ENCODE results near the gene MAGEA11.

The MAGEA11 gene

DNA sequence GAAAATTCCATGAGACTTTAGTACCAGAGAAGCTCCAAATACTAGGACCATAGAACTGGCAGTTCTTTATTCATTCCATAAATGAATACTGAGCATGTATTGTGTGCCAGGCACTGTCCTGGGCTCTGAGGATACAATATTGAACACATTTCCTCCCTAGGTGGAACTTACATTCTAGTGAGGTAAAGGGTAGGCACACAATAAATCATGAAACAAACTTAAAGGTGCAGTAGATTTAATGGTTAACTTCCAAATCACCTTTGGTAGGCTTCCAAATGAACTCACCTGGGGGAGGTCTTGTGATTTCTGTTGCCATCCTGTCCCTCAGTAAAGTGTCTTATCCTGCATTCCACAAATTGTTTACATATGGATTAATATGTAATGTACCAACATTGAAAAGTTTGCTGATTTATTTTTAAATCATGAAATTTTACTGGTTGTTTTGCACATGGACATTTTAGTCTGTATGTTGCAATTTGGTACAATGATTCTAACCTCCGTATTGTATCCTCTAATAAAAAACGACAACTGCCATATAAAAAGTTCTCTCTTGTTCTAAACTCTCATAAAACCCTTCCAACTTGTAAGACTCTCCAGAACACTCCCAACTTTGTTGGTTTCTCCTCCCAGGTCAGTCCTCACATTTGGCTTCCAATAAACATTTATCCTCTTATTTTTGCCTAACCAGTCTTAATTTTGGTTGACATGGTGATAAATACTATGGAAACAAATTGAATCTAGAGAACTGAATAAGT lies 4.5 kb upstream of the MAGEA11 start:
- TF ChIP-seq, protein P1, sequence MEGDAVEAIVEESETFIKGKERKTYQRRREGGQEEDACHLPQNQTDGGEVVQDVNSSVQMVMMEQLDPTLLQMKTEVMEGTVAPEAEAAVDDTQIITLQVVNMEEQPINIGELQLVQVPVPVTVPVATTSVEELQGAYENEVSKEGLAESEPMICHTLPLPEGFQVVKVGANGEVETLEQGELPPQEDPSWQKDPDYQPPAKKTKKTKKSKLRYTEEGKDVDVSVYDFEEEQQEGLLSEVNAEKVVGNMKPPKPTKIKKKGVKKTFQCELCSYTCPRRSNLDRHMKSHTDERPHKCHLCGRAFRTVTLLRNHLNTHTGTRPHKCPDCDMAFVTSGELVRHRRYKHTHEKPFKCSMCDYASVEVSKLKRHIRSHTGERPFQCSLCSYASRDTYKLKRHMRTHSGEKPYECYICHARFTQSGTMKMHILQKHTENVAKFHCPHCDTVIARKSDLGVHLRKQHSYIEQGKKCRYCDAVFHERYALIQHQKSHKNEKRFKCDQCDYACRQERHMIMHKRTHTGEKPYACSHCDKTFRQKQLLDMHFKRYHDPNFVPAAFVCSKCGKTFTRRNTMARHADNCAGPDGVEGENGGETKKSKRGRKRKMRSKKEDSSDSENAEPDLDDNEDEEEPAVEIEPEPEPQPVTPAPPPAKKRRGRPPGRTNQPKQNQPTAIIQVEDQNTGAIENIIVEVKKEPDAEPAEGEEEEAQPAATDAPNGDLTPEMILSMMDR (conservative IDR thresholded peaks at IDR 0.05; ENCODE audit: control insufficient read depth, insufficient read depth, low read depth, low read length): no peak
- no peak for DNase-seq (ENCODE audit: low read depth)
- H3K4me3 ChIP-seq (ENCODE audit: control insufficient read depth, low read depth, low read length): no peak overlapping the region

DNA sequence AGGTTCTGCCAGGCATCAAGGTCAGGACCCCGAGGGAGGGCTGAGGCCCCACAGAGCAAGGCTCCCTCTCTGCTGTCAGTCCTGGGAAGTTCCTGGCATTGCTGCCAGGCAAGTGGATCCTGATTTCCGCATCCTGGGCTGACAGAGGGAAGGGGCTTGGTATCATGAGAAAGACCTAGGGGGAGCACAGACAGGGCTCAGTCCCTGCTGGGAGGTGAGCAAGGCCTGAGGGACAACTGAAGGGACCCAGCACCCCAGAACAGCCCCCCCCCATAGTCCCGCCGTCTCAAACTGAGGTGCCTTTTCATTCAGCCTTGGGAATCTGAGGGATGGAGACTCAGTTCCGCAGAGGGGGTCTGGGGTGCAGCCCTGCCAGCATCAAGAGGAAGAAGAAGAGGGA lies 971 bp downstream of the MAGEA11 start:
- DNase-seq (ENCODE audit: low read depth): no peak
- TF ChIP-seq, protein P1 (conservative IDR thresholded peaks at IDR 0.05; ENCODE audit: control insufficient read depth, insufficient read depth, low read depth, low read length): no peak
- H3K4me3 ChIP-seq (ENCODE audit: control insufficient read depth, low read depth, low read length): no peak overlapping the region

DNA sequence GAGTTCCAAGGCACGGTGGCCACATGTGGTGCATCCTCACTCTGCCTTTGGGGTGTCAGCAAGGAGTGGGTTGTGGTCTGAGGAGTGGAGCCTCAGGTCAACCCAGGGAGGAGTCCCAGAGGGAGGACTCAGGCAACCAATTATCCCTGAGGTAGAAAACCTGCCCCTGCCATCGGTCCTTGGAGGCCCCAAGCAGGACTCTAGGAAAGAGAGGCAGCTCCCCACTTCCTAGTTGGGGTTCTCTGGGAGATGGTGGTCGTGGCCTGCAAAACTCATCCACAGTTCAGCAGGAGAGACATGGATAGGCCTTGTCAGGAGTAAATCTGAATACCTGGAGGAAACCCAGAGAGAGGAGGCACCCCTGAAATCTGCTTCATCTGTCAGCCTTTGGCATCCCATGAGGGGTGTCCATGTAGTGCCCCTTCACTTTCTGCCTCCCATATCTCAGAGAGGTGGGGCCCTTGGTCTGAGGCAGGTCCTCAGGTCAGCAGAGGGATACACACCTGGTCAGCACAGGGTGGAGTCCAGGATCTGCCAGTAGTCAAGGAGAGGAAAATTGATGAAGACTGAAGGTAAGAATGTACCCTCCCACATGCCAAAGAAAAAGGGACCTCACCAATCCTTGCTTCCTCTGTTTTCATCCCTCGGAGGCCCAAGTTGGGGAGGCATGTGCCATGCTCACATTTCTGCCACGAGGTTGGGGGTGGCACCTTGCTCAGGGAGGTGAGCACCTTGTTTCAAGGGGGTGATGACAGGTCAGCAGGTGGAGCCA lies 1.6 kb downstream of the MAGEA11 start:
- H3K4me3 ChIP-seq (ENCODE audit: control insufficient read depth, low read depth, low read length): no peak overlapping the region
- no peak for DNase-seq (ENCODE audit: low read depth)
- TF ChIP-seq, protein P1 (conservative IDR thresholded peaks at IDR 0.05; ENCODE audit: control insufficient read depth, insufficient read depth, low read depth, low read length): no peak

DNA sequence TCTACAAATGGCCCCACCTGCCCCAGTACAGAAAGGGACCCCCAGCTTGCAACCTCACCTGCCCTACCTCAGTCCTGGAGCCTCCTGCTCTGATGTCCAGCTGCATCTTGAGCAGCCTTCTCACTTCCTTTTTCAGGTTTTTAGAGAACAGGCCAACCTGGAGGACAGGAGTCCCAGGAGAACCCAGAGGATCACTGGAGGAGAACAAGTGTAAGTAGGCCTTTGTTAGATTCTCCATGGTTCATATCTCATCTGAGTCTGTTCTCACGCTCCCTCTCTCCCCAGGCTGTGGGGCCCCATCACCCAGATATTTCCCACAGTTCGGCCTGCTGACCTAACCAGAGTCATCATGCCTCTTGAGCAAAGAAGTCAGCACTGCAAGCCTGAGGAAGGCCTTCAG lies 3.6 kb downstream of the MAGEA11 start:
- DNase-seq (ENCODE audit: low read depth): no peak
- TF ChIP-seq, protein P1 (conservative IDR thresholded peaks at IDR 0.05; ENCODE audit: control insufficient read depth, insufficient read depth, low read depth, low read length): no peak
- no peak overlapping the region for H3K4me3 ChIP-seq (ENCODE audit: control insufficient read depth, low read depth, low read length)

DNA sequence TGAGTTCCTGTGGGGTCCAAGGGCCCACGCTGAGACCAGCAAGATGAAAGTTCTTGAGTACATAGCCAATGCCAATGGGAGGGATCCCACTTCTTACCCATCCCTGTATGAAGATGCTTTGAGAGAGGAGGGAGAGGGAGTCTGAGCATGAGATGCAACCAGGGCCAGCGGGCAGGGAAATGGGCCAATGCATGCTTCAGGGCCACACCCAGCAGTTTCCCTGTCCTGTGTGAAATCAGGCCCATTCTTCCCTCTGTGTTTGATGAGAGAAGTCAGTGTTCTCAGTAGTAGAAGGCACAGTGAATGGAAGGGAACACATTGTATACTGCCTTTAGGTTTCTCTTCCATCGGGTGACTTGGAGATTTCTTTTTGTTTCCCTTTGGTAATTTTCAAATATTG lies 4.8 kb downstream of the MAGEA11 start:
- DNase-seq (ENCODE audit: low read depth): no peak
- H3K4me3 ChIP-seq (ENCODE audit: control insufficient read depth, low read depth, low read length): no peak overlapping the region
- TF ChIP-seq, protein P1 (conservative IDR thresholded peaks at IDR 0.05; ENCODE audit: control insufficient read depth, insufficient read depth, low read depth, low read length): no peak

DNA sequence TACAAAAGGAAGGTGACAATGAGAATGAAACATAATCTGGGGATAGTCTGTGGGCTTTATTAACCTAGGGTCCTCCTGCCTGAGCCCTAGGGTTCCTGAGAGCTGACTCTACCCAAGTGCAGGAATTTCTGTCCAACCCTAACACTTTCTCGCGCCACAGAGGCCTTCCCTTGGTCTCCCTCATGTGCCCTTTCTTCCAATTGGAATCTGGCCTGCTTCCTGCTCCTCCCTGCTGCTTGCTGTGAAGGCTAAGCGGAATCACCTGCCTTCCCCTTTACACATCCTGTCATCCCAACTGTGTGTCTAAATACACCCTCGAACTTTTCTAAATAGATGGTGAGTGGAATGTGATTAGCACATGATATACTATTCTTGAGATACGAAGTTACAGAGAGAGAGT lies 5.9 kb downstream of the MAGEA11 start:
- TF ChIP-seq, protein P1 (conservative IDR thresholded peaks at IDR 0.05; ENCODE audit: control insufficient read depth, insufficient read depth, low read depth, low read length): no peak
- DNase-seq (ENCODE audit: low read depth): no peak
- H3K4me3 ChIP-seq (ENCODE audit: control insufficient read depth, low read depth, low read length): no peak overlapping the region

Data from fibroblast of mammary gland (primary cell).